Esophagus squamous epithelium (tissue), 4 donors: ENCODE measurements around the gene LRP5.

Experiments
- CTCF ChIP-seq, 6 experiments: fragments of 450-650 bp in 4 of 6; fragments of 200-600 bp in 2 of 6; sonication (generic) in 2 of 6; IDR thresholded peaks; one replicate each; pipeline ENCODE4 v1.5.1; 2016 to 2019; ENCODE audit warnings: antibody characterized with exemption in 6 of 6, mild to moderate bottlenecking in 4 of 6, moderate library complexity in 4 of 6
- POLR2A ChIP-seq, 4 donors: fragments of 450-650 bp; IDR thresholded peaks; one replicate each; pipeline ENCODE4 v1.6.1; 2017; ENCODE audit warnings: antibody characterized with exemption in 4 of 4, mild to moderate bottlenecking in 4 of 4, moderate library complexity in 3 of 4

- TF ChIP-seq POLR2A (IDR thresholded peaks at IDR 0.05) (no peak), CTCF (IDR thresholded peaks at IDR 0.05) (no peak)
These were observed 15.4 kb downstream of the LRP5 start for GRCh38 chr11:68327586-68328370.
